NB4 (cell line): Measurements from ENCODE around the gene CEPT1.

Experiments used
- MAX ChIP-seq: IDR thresholded peaks from 2 replicates; pipeline ENCODE4 v1.6.1; 2011; ENCODE audit warnings: low read depth, low read length
- POLR2A ChIP-seq: IDR thresholded peaks from 2 replicates; pipeline ENCODE4 v1.6.1; 2011; ENCODE audit warnings: mild to moderate bottlenecking; ENCODE audit not compliant: insufficient read length; ENCODE audit errors: extremely low read depth
- TF ChIP-seq, protein P1 (sequence below): IDR thresholded peaks from one replicate; pipeline ENCODE4 v1.5.1; 2012; ENCODE audit warnings: low read depth, low read length

DNA sequence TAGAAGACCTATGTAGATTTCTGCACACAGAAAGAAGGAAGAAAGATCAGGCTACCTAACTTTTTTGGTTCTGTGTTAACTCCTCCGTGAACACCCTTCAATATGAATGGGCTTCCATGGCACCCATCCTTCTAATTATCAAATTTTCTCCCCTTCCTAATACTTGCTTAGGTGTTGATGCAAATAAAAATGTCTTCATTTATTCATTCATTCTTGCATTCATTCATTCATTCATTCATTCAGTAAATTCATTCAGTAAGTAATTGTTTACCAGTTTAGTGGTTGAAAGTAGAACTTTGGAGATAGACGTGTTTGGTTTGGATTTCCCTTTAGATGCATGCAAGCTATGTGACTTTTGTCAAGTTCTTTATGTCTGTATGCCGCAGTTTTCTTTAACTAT is 92.1 kb downstream of the CEPT1 start:
- TF ChIP-seq, protein P1, sequence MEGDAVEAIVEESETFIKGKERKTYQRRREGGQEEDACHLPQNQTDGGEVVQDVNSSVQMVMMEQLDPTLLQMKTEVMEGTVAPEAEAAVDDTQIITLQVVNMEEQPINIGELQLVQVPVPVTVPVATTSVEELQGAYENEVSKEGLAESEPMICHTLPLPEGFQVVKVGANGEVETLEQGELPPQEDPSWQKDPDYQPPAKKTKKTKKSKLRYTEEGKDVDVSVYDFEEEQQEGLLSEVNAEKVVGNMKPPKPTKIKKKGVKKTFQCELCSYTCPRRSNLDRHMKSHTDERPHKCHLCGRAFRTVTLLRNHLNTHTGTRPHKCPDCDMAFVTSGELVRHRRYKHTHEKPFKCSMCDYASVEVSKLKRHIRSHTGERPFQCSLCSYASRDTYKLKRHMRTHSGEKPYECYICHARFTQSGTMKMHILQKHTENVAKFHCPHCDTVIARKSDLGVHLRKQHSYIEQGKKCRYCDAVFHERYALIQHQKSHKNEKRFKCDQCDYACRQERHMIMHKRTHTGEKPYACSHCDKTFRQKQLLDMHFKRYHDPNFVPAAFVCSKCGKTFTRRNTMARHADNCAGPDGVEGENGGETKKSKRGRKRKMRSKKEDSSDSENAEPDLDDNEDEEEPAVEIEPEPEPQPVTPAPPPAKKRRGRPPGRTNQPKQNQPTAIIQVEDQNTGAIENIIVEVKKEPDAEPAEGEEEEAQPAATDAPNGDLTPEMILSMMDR = no peak
- no peak for TF ChIP-seq POLR2A
- TF ChIP-seq MAX = no peak
